HEK293T (cell line): ENCODE measurements around the gene TRPM3.

Source experiments
- CTCF ChIA-PET: fragments of 350-600 bp; formaldehyde crosslinking; extraction: SDS; loops from one replicate; lab custom pipeline; 2021; ENCODE audit warnings: antibody characterized with exemption, inconsistent platforms; lab: Yijun Ruan, JAX
- POLR2A ChIA-PET: fragments of 350-600 bp; formaldehyde crosslinking; extraction: SDS; loops from one replicate; lab custom pipeline; 2020; ENCODE audit warnings: antibody characterized with exemption, inconsistent platforms; lab: Yijun Ruan, JAX
- DNase-seq: peaks from one replicate; pipeline ENCODE4 v3.0.0; 2012; ENCODE audit warnings: mixed read lengths; ENCODE audit errors: extremely low spot score
- ARNT ChIP-seq: fragments of 450-650 bp; IDR thresholded peaks from 2 replicates; pipeline ENCODE4 v1.6.1; 2017; ENCODE audit warnings: mild to moderate bottlenecking
- BHLHE40 ChIP-seq: fragments of 450-650 bp; IDR thresholded peaks from 2 replicates; pipeline ENCODE4 v1.6.1; 2016; ENCODE audit warnings: mild to moderate bottlenecking, moderate library complexity, borderline replicate concordance
- ELF4 ChIP-seq: fragments of 450-650 bp; IDR thresholded peaks from 2 replicates; pipeline ENCODE4 v1.6.1; 2017; ENCODE audit warnings: antibody characterized with exemption
- HDGF ChIP-seq: fragments of 450-650 bp; IDR thresholded peaks from 2 replicates; pipeline ENCODE4 v1.6.1; 2017; ENCODE audit warnings: antibody characterized with exemption, borderline replicate concordance
- L3MBTL2 ChIP-seq: fragments of 450-650 bp; conservative IDR thresholded peaks from 2 replicates; pipeline ENCODE4 v1.6.1; 2016; ENCODE audit warnings: mild to moderate bottlenecking
- LEF1 ChIP-seq: fragments of 450-650 bp; IDR thresholded peaks from 2 replicates; pipeline ENCODE4 v1.6.1; 2017; ENCODE audit warnings: mild to moderate bottlenecking, borderline replicate concordance
- NFRKB ChIP-seq: fragments of 450-650 bp; IDR thresholded peaks from 2 replicates; pipeline ENCODE4 v1.6.1; 2016; ENCODE audit warnings: mild to moderate bottlenecking, moderate library complexity
- SUZ12 ChIP-seq: fragments of 450-650 bp; IDR thresholded peaks from 2 replicates; pipeline ENCODE4 v1.6.1; 2016; ENCODE audit warnings: mild to moderate bottlenecking
- TARDBP ChIP-seq: fragments of 450-650 bp; IDR thresholded peaks from 2 replicates; pipeline ENCODE4 v1.6.1; 2016
- ZNF384 ChIP-seq: fragments of 450-650 bp; IDR thresholded peaks from 2 replicates; pipeline ENCODE4 v1.6.1; 2016
- TF ChIP-seq, protein P1 (sequence below): fragments of 450-650 bp; IDR thresholded peaks from 2 replicates; pipeline ENCODE4 v1.6.1; 2016

TRPM3 gene

DNA sequence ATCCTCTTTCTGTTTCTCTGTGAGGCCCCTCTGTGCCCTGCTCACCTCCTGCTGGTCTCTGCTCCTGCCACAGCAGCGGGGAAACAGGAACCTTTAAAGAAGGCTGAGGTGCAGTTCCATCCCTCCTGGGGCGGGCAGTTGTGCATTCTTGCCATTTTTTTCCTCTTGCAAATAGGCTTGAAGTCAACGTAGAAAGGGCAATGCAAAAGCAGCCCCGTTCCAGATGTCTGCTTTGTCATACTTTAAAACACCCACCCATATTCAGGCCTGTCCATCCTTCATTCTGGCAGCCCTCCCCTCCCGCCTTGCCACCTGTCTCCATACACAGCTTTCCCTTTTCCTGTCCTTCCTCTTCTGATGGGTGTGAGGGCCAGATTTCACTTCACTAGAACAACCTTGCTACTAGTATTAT lies 641.5 kb downstream of the TRPM3 start:
- CTCF ChIA-PET = interaction anchor here (0.6 kb wide), 1 partner anchor 25 kb away, joined by 3 read pairs; no protein-coding TSS in a partner anchor
- POLR2A ChIA-PET = interaction anchor here (1.3 kb wide), 1 partner anchor 61 kb away, joined by 4 read pairs; no protein-coding TSS in a partner anchor
- DNase-seq = no peak
- TF ChIP-seq ARNT = no peak
- no peak for TF ChIP-seq NFRKB
- TF ChIP-seq ZNF384 = no peak
- TF ChIP-seq TARDBP = no peak
- no peak for TF ChIP-seq SUZ12
- no peak for TF ChIP-seq LEF1
- TF ChIP-seq BHLHE40 = no peak
- no peak for TF ChIP-seq L3MBTL2
- TF ChIP-seq HDGF = no peak
- TF ChIP-seq ELF4 = no peak
- TF ChIP-seq, protein P1, sequence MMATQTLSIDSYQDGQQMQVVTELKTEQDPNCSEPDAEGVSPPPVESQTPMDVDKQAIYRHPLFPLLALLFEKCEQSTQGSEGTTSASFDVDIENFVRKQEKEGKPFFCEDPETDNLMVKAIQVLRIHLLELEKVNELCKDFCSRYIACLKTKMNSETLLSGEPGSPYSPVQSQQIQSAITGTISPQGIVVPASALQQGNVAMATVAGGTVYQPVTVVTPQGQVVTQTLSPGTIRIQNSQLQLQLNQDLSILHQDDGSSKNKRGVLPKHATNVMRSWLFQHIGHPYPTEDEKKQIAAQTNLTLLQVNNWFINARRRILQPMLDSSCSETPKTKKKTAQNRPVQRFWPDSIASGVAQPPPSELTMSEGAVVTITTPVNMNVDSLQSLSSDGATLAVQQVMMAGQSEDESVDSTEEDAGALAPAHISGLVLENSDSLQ = no peak
